ENCODE data around the gene PDLIM1. TPM values are rescaled to one million over a fixed set of nuclear protein-coding genes. Genes with fewer than 3 reads are reported as not detected.

PDLIM1 gene
- total and polyA plus RNA-seq, 4 donors, result 159 to 273 (median 237) TPM

DNA sequence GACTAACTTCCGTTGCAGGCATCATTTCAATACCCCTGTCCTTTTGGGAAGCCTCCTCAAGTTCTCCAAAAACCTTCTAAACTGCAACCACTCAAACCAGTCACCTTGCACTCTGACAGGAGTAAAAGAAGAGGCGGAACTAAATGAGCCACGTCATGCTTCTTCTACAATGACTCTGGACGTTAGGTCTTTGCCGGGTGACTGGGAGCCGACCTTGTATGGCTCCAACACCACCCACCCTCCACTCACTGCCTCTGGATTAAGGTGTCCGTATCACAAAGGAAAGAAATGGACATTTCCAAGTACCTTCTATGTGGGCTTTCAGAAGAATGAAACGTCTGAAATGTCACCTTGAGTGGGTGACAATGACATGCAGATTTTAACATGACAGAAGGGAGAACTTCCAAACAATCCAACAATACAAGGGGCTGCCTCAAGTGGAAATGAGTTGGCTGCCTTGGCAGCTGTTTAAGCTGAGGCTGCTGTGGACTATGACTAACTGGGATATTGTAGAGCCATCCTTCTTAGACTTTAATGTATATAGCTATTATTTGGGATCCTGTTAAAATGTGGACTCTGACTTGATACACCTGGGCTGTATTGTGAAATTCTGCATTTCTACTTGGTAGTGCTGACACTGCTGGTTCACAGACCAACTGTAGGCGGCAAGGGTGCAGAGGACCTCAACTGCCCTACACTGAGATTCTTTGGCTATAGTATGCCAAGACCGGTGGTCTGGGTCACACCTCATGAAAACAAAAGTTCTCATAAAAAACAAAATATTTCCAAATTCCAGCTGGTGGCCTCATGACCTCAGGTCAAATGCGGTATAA is 33.8 kb upstream of the PDLIM1 start:
- WGBS, 2 donors, result 61 to 67% methylated on average over 11 of the region's 11 CpGs
- H3K4me1 ChIP-seq (ENCODE audit: control insufficient read depth in 1 of 2, insufficient read depth in 2 of 2, low read length in 2 of 2), result peaks cover under 1 to 2% of the 10 kb centered on the region in 2 donors

DNA sequence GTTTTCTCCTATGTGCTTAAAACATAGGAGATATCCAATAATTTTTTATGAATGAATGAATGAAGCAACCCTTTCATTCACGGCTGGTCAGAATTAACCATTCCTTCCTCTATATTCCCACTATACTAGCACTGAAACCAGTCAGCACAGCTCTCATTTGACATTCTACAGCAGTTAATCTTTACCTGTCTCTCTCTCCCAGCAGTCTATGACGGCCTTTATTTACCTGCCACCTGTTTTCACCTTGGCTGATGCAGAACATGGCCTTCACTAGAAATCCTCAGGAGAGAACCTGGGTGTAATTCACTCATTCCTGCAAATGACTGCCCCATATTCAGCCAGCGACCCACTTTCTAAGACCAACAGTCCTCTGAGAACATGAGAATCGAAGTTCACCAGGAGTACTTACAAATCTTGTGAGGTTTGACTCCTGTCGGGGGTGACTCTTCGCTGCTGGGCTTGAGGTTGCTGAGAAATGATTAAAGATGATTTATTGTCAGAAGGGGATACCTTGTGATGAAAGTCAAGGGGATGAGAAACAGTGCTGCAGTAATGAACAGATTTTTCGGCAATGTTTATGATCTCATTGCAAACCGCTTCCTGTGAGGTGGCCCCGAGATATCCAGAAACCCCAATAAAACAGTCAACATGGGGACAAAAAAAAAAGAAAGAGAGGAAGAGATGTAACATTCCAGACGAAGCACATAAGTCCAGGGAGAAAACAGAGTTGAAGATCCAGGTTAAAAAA is 30.9 kb upstream of the PDLIM1 start:
- Histone ChIP-seq H3K9me3 (ENCODE audit: control insufficient read depth, low read length) (no peaks in the 10 kb centered on the region), H3K36me3 (ENCODE audit: control insufficient read depth in 1 of 2, insufficient read depth in 2 of 2, low read length in 1 of 2) (peaks cover 6 to 10% of the 10 kb centered on the region in 2 donors), H3K27me3 (ENCODE audit: control insufficient read depth in 1 of 2, insufficient read depth in 2 of 2, low read length in 1 of 2) (no peaks in the 10 kb centered on the region), H3K4me1 (ENCODE audit: control insufficient read depth in 1 of 2, insufficient read depth in 2 of 2, low read length in 2 of 2) (no peaks in the 10 kb centered on the region), H3K27ac (ENCODE audit: low read depth in 1 of 2, low read length in 2 of 2) (peak overlapping the region in 1 of 2 donors; percentile 45), H3K4me3 (ENCODE audit: low read length in 2 of 2) (no peak overlapping the region)
- intact Hi-C loops (cut with DNase I), result no loop called here
- 82 to 83% methylated on average over 10 of the region's 10 CpGs for WGBS, 2 donors
- no peak for ATAC-seq (ENCODE audit: low FRiP score)
- DNase-seq, result no peak

More for the DNA sequence above, 33.8 kb upstream of the PDLIM1 start:
- H3K36me3 ChIP-seq (ENCODE audit: control insufficient read depth in 1 of 2, insufficient read depth in 2 of 2, low read length in 1 of 2), result peaks cover 8 to 11% of the 10 kb centered on the region in 2 donors
- ATAC-seq (ENCODE audit: low FRiP score) (no peak), DNase-seq (no peak)
- no peaks in the 10 kb centered on the region for H3K27me3 ChIP-seq (ENCODE audit: control insufficient read depth in 1 of 2, insufficient read depth in 2 of 2, low read length in 1 of 2)
- no peak overlapping the region for H3K4me3 ChIP-seq (ENCODE audit: low read length in 2 of 2)
- H3K27ac ChIP-seq (ENCODE audit: low read depth in 1 of 2, low read length in 2 of 2), result no peak overlapping the region
- no peaks in the 10 kb centered on the region for H3K9me3 ChIP-seq (ENCODE audit: control insufficient read depth, low read length)
- intact Hi-C loops (cut with DNase I), result no loop called here

DNA sequence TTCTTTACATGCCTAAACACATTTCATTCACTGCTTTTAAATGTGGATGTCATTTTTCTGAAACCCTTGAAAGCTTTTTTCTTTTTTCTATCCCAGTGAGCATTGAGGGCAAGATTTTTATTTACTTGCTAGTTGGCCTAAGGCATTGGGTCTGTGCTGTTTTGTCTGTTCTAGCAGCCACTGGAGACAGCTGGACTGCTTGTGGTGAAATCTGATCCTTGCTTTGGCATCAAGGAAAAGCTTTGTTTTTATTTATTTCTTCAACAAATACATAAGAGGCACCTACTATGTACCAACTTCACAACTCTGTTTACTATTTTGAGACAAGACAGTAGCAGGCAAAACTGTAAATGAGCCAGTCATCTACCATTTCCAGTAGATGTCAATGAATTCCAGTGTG is 28.4 kb upstream of the PDLIM1 start:
- H3K27me3 ChIP-seq (ENCODE audit: control insufficient read depth in 1 of 2, insufficient read depth in 2 of 2, low read length in 1 of 2), result no peaks in the 10 kb centered on the region
- H3K36me3 ChIP-seq (ENCODE audit: control insufficient read depth in 1 of 2, insufficient read depth in 2 of 2, low read length in 1 of 2), result peaks cover 6 to 14% of the 10 kb centered on the region in 2 donors
- intact Hi-C loops (cut with DNase I), result loop anchor here in 1 of 2 donors (10.0 kb wide), 1 partner anchor 74 kb away; no protein-coding TSS in a partner anchor
- H3K4me1 ChIP-seq (ENCODE audit: control insufficient read depth in 1 of 2, insufficient read depth in 2 of 2, low read length in 2 of 2), result peaks cover 2 to 3% of the 10 kb centered on the region in 2 donors
- H3K27ac ChIP-seq (ENCODE audit: low read depth in 1 of 2, low read length in 2 of 2), result no peak overlapping the region
- no peak for ATAC-seq (ENCODE audit: low FRiP score)
- H3K4me3 ChIP-seq (ENCODE audit: low read length in 2 of 2), result no peak overlapping the region
- no peaks in the 10 kb centered on the region for H3K9me3 ChIP-seq (ENCODE audit: control insufficient read depth, low read length)
- DNase-seq, result no peak

DNA sequence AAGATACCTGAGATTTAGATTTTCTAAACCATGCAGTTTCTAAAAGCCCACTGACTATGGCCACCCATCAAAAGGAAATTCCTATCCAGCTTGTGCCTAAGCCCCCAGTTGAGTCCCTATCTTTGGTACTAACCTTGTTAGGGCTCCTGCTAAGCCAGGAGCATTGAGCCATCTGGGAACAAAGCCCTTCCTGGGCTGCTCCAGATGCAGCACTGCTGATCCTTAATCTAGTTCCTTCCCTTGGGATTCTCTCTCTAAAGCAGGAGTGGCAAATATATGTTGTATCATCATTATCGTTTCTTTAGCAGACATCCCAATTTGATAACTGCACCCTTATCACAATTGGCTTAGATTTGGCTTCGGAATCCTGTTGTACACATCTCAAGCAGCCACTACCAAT is 24.7 kb upstream of the PDLIM1 start:
- H3K9me3 ChIP-seq (ENCODE audit: control insufficient read depth, low read length), result no peaks in the 10 kb centered on the region
- WGBS, 2 donors, result 58 to 62% methylated on average over 2 of the region's 2 CpGs
- DNase-seq (no peak), ATAC-seq (ENCODE audit: low FRiP score) (no peak)
- no peak overlapping the region for H3K4me3 ChIP-seq (ENCODE audit: low read length in 2 of 2)
- intact Hi-C loops (cut with DNase I), result loop anchor here in 1 of 2 donors (10.0 kb wide), 1 partner anchor 71 kb away; no protein-coding TSS in a partner anchor
- H3K36me3 ChIP-seq (ENCODE audit: control insufficient read depth in 1 of 2, insufficient read depth in 2 of 2, low read length in 1 of 2), result peaks cover 6 to 11% of the 10 kb centered on the region in 2 donors
- peak overlapping the region in 1 of 2 donors; percentile 35 for H3K27ac ChIP-seq (ENCODE audit: low read depth in 1 of 2, low read length in 2 of 2)
- no peaks in the 10 kb centered on the region for H3K27me3 ChIP-seq (ENCODE audit: control insufficient read depth in 1 of 2, insufficient read depth in 2 of 2, low read length in 1 of 2)
- peaks cover 3 to 6% of the 10 kb centered on the region in 2 donors for H3K4me1 ChIP-seq (ENCODE audit: control insufficient read depth in 1 of 2, insufficient read depth in 2 of 2, low read length in 2 of 2)

DNA sequence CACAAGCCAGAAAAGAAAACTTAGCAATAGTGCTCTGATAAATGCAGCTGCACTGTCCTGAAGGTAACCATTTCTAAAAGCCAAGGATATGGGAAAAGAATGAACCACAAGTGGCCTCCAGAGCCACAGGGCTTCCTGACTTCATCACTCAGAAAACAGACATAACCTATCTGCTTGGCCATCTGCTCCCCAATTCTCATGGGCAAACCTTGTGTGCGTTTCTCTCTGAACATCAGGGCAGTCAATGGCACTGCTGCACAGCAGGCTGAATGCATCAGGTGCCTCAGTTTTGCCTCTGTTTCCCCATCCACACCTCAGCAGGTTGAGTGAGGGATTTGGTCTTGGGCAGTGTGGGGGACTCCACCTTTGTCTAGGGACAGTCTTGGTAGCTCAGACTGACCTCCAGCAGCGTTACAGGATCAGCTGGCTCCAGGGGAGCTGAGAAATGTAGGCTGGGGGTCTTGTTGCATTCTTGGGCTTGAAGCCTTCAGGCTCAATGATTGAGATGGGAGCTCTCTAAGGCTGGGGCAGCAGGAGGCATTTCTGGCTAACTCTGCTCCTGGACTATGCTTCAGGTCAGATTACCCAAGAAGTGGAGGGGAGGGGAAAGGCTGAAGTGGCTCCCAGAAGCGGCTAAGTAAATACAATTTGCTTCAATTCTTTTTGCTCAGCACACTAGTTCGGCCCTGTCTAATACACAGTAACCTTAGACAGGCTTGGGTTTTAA is 23.6 kb upstream of the PDLIM1 start:
- no peak for ATAC-seq (ENCODE audit: low FRiP score)
- no peaks in the 10 kb centered on the region for H3K27me3 ChIP-seq (ENCODE audit: control insufficient read depth in 1 of 2, insufficient read depth in 2 of 2, low read length in 1 of 2)
- 61 to 69% methylated on average over 4 of the region's 4 CpGs for WGBS, 2 donors
- peaks cover 3 to 11% of the 10 kb centered on the region in 2 donors for H3K4me1 ChIP-seq (ENCODE audit: control insufficient read depth in 1 of 2, insufficient read depth in 2 of 2, low read length in 2 of 2)
- no peak for DNase-seq
- no peak overlapping the region for H3K4me3 ChIP-seq (ENCODE audit: low read length in 2 of 2)
- intact Hi-C loops (cut with DNase I), result loop anchor here in 1 of 2 donors (10.0 kb wide), 1 partner anchor 70 kb away; no protein-coding TSS in a partner anchor
- peak overlapping the region in 1 of 2 donors; percentile 68 for H3K27ac ChIP-seq (ENCODE audit: low read depth in 1 of 2, low read length in 2 of 2)
- no peaks in the 10 kb centered on the region for H3K9me3 ChIP-seq (ENCODE audit: control insufficient read depth, low read length)
- H3K36me3 ChIP-seq (ENCODE audit: control insufficient read depth in 1 of 2, insufficient read depth in 2 of 2, low read length in 1 of 2), result peaks cover 6 to 10% of the 10 kb centered on the region in 2 donors

DNA sequence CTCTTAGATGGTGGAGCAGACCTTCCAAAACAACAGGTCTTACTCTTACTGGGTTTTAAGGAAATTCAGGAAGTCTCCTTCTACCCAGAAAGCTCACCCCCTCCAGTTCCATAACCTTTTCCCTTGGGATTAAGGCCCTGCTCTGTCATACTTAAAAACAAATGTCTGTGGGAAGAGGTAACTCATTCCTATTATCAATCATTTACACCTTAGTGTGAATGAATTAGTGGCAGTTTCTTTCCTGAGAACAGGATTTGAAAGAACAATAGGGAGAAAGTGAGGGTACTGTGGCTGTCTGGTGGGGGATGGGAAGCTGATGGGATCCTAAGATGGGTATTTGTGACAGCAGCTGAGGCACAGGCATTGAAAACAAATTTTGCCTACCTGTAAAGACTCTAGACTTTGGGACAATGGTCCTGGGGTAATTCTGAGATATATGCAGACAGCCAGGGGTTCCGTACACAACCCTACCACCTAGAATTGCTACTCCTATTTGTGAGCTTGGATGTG is 22.2 kb upstream of the PDLIM1 start:
- Histone ChIP-seq H3K36me3 (ENCODE audit: control insufficient read depth in 1 of 2, insufficient read depth in 2 of 2, low read length in 1 of 2) (peaks cover 6 to 10% of the 10 kb centered on the region in 2 donors), H3K9me3 (ENCODE audit: control insufficient read depth, low read length) (no peaks in the 10 kb centered on the region), H3K4me1 (ENCODE audit: control insufficient read depth in 1 of 2, insufficient read depth in 2 of 2, low read length in 2 of 2) (peaks cover 3 to 11% of the 10 kb centered on the region in 2 donors), H3K4me3 (ENCODE audit: low read length in 2 of 2) (no peak overlapping the region), H3K27me3 (ENCODE audit: control insufficient read depth in 1 of 2, insufficient read depth in 2 of 2, low read length in 1 of 2) (no peaks in the 10 kb centered on the region), H3K27ac (ENCODE audit: low read depth in 1 of 2, low read length in 2 of 2) (peak overlapping the region; percentile 12 to 44)
- intact Hi-C loops (cut with DNase I), result loop anchor here in 1 of 2 donors (10.0 kb wide), 1 partner anchor 68 kb away; no protein-coding TSS in a partner anchor
- DNase-seq (no peak), ATAC-seq (ENCODE audit: low FRiP score) (no peak)
- 75 to 96% methylated on average over 1 of the region's 1 CpG for WGBS, 2 donors

DNA sequence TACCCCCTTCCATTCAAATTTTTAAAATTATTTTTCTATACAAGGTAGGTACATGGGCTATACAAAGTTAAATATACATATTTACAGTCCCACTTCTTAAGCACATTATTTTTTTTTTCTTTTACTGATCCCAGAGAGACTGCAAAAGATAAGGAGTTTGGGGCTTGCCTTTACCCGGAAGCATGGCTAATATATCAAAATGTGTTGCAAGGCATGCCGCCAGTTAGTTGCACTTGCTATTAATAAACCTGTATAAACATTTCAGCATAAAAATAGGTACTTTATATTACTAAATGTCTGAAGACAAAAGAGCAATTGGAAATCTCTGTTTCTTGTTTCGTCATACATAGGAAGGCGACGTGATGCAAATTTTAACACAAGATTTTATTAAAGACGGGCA is 21.5 kb upstream of the PDLIM1 start:
- ATAC-seq (ENCODE audit: low FRiP score), result no peak
- no peaks in the 10 kb centered on the region for H3K9me3 ChIP-seq (ENCODE audit: control insufficient read depth, low read length)
- H3K36me3 ChIP-seq (ENCODE audit: control insufficient read depth in 1 of 2, insufficient read depth in 2 of 2, low read length in 1 of 2), result peaks cover 6 to 10% of the 10 kb centered on the region in 2 donors
- no peak for DNase-seq
- H3K27ac ChIP-seq (ENCODE audit: low read depth in 1 of 2, low read length in 2 of 2), result no peak overlapping the region
- H3K27me3 ChIP-seq (ENCODE audit: control insufficient read depth in 1 of 2, insufficient read depth in 2 of 2, low read length in 1 of 2), result no peaks in the 10 kb centered on the region
- no peak overlapping the region for H3K4me3 ChIP-seq (ENCODE audit: low read length in 2 of 2)
- 6 to 10% methylated on average over 6 of the region's 6 CpGs for WGBS, 2 donors
- intact Hi-C loops (cut with DNase I), result loop anchor here in 1 of 2 donors (10.0 kb wide), 1 partner anchor 67 kb away; no protein-coding TSS in a partner anchor
- H3K4me1 ChIP-seq (ENCODE audit: control insufficient read depth in 1 of 2, insufficient read depth in 2 of 2, low read length in 2 of 2), result peaks cover 3 to 12% of the 10 kb centered on the region in 2 donors

DNA sequence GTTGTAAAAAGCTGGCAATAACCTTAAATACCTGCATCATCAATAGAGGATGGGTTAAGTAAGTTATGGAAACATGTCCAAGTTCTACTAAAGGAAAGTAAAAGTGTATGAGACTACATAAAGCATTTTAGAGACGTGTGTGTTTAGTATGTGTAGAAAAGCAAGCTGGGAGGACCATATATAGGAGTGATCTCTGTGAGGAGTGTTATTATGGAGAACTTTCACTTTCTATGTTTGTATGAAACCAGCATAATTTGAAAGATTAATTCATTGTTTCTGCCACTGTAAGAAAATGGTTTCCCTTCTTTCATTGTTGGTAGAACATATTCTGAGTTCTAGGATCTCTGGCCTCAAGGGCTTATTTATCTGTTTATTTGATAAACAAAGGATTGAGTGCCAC is 19.2 kb upstream of the PDLIM1 start:
- 14 to 20% methylated on average over 1 of the region's 1 CpG for WGBS, 2 donors
- peak overlapping the region in 1 of 2 donors; percentile 64 for H3K27ac ChIP-seq (ENCODE audit: low read depth in 1 of 2, low read length in 2 of 2)
- H3K36me3 ChIP-seq (ENCODE audit: control insufficient read depth in 1 of 2, insufficient read depth in 2 of 2, low read length in 1 of 2), result peaks cover 6% of the 10 kb centered on the region in 2 donors
- intact Hi-C loops (cut with DNase I), result loop anchor here in 1 of 2 donors (10.0 kb wide), 1 partner anchor 65 kb away; no protein-coding TSS in a partner anchor
- H3K9me3 ChIP-seq (ENCODE audit: control insufficient read depth, low read length), result no peaks in the 10 kb centered on the region
- H3K4me1 ChIP-seq (ENCODE audit: control insufficient read depth in 1 of 2, insufficient read depth in 2 of 2, low read length in 2 of 2), result peaks cover 3 to 12% of the 10 kb centered on the region in 2 donors
- H3K4me3 ChIP-seq (ENCODE audit: low read length in 2 of 2), result no peak overlapping the region
- DNase-seq (no peak), ATAC-seq (ENCODE audit: low FRiP score) (no peak)
- H3K27me3 ChIP-seq (ENCODE audit: control insufficient read depth in 1 of 2, insufficient read depth in 2 of 2, low read length in 1 of 2), result no peaks in the 10 kb centered on the region
